HepG2 (cell line): ENCODE results near the gene SPINDOC. TPM values are rescaled to one million over a fixed set of nuclear protein-coding genes. Genes with fewer than 3 reads are reported as not detected.
A peak's percentile ranks its signal among the peaks of the same experiment; 100 is the strongest.

Source experiments
- ATAC-seq: fragments of 200-7000 bp; cut with Tn5 transposase; 3 replicates; pipeline ENCODE4 v1.9.1; 2020; ENCODE audit warnings: mild to moderate bottlenecking, moderate library complexity
- BruUV-seq: library from RNA; stranded (reverse); fragments of 400-500 nt; replicated peaks from 2 replicates; lab custom pipeline; 2021; lab: Mats Ljungman, UMichigan
- CTCF ChIA-PET: fragments of 300-600 bp; formaldehyde crosslinking; extraction: SDS; loops from one replicate; lab custom pipeline; 2021; ENCODE audit warnings: low total read pairs, inconsistent platforms, low intra/inter-chr PET ratio; lab: Yijun Ruan, JAX
- POLR2A ChIA-PET: fragments of 350-600 bp; sonication (Branson Sonifier 250); formaldehyde crosslinking; loops from one replicate; lab custom pipeline; 2020; ENCODE audit warnings: antibody characterized with exemption, inconsistent platforms; lab: Yijun Ruan, JAX
- DNase-seq: peaks from one replicate; pipeline ENCODE4 v3.0.0-alpha.2; 2015; ENCODE audit warnings: low spot score
- FAIRE-seq: peaks from 3 replicates; lab custom pipeline; 2011; peaks lifted over from hg19 to GRCh38; lab: Jason Lieb, UNC
- H2AFZ ChIP-seq: one replicate; pipeline ENCODE4 v1.6.1; 2011; ENCODE audit warnings: low read length, inconsistent platforms
- H3K27ac ChIP-seq: fragments of 300-600 bp; 3 replicates; pipeline ENCODE4 v1.8.0; 2011; ENCODE audit warnings: mixed run types, mild to moderate bottlenecking, mixed read lengths, low read length, inconsistent platforms; ENCODE audit not compliant: insufficient read depth; ENCODE audit errors: extremely low read length
- H3K27me3 ChIP-seq, 2 experiments: fragments of 200-600 bp in 1 of 2; 2 replicates in 1 of 2; 3 replicates in 1 of 2; pipeline versions ENCODE4 v1.6.0 to v1.8.0; 2011; ENCODE audit warnings: low read length in 2 of 2, mild to moderate bottlenecking in 2 of 2, moderate library complexity in 2 of 2, inconsistent platforms in 1 of 2; ENCODE audit not compliant: insufficient read depth in 2 of 2, control insufficient read depth in 1 of 2
- H3K36me3 ChIP-seq, 2 experiments: fragments of 200-600 bp in 1 of 2; replicated peaks in 1 of 2; 2 replicates in 1 of 2; 3 replicates in 1 of 2; pipeline versions ENCODE4 v1.5.1 to v1.8.0; 2011; ENCODE audit warnings: low read length in 2 of 2, inconsistent platforms in 1 of 2; ENCODE audit not compliant: insufficient read depth in 2 of 2, control insufficient read depth in 1 of 2
- H3K4me1 ChIP-seq: 2 replicates; pipeline ENCODE4 v1.5.1; 2012; ENCODE audit warnings: low read length, inconsistent platforms; ENCODE audit not compliant: insufficient read depth
- H3K4me2 ChIP-seq: 2 replicates; pipeline ENCODE4 v1.6.0; 2011; ENCODE audit warnings: low read depth, low read length, inconsistent platforms
- H3K4me3 ChIP-seq, 3 experiments: fragments of 200-600 bp in 1 of 3; sonication (generic), shearing (Covaris generic) in 1 of 3; replicated peaks in 1 of 3; 2 replicates each; pipeline ENCODE4 v1.5.1; 2011 to 2016; ENCODE audit warnings: low read length in 3 of 3, inconsistent platforms in 2 of 3, low read depth in 2 of 3, mild to moderate bottlenecking in 2 of 3, control low read depth in 1 of 3, mixed read lengths in 1 of 3; ENCODE audit not compliant: insufficient read depth in 1 of 3
- H3K79me2 ChIP-seq: one replicate; pipeline ENCODE4 v1.6.1; 2011; ENCODE audit warnings: low read length, inconsistent platforms; ENCODE audit not compliant: insufficient read depth
- H3K9ac ChIP-seq: 2 replicates; pipeline ENCODE4 v1.6.0; 2011; ENCODE audit warnings: mild to moderate bottlenecking, low read depth, low read length, inconsistent platforms; ENCODE audit not compliant: insufficient read depth
- H3K9me3 ChIP-seq: 2 replicates; pipeline ENCODE4 v1.5.1; 2012; ENCODE audit warnings: mild to moderate bottlenecking, low read length
- H4K20me1 ChIP-seq: 2 replicates; pipeline ENCODE4 v1.6.0; 2011; ENCODE audit warnings: inconsistent platforms, mild to moderate bottlenecking, low read length, moderate library complexity; ENCODE audit not compliant: insufficient read depth
- LCORL ChIP-seq, 2 experiments: fragments of 450-650 bp in 1 of 2; sonication (generic) in 1 of 2; formaldehyde crosslinking in 1 of 2; IDR thresholded peaks; 2 replicates each; pipeline versions ENCODE4 v1.5.0 to v1.6.1; 2017 to 2020; ENCODE audit warnings: antibody characterized with exemption in 1 of 2, missing genetic modification reagents in 1 of 2
- NCOA2 ChIP-seq: sonication (generic); formaldehyde crosslinking; IDR thresholded peaks from 2 replicates; pipeline ENCODE4 v1.8.0; 2022; ENCODE audit warnings: inconsistent platforms
- TRIM24 ChIP-seq: sonication (generic); formaldehyde crosslinking; IDR thresholded peaks from 2 replicates; pipeline ENCODE4 v1.8.0; 2022; ENCODE audit warnings: mild to moderate bottlenecking, missing genetic modification reagents
- ZNF121 ChIP-seq: sonication (generic); formaldehyde crosslinking; IDR thresholded peaks from 2 replicates; pipeline ENCODE4 v1.5.0; 2020; ENCODE audit warnings: mild to moderate bottlenecking, missing genetic modification reagents
- ZNF225 ChIP-seq: sonication (generic); formaldehyde crosslinking; IDR thresholded peaks from 2 replicates; pipeline ENCODE4 v1.4.0; 2020; ENCODE audit warnings: mild to moderate bottlenecking, missing genetic modification reagents
- ZNF343 ChIP-seq: sonication (generic); formaldehyde crosslinking; IDR thresholded peaks from 2 replicates; pipeline ENCODE4 v1.4.0; 2020; ENCODE audit warnings: mild to moderate bottlenecking, missing genetic modification reagents
- ZNF691 ChIP-seq: sonication (generic); formaldehyde crosslinking; IDR thresholded peaks from 2 replicates; pipeline ENCODE4 v1.4.0; 2020; ENCODE audit warnings: missing genetic modification reagents, low read depth, mild to moderate bottlenecking, borderline replicate concordance
- WGBS: methylation state at CpG from one replicate; pipeline ENCODE4 v1.1.6; 2017; ENCODE audit warnings: low lambda C conversion rate; 5-methylcytosine and 5-hydroxymethylcytosine counted together
- in situ Hi-C: cut with HindIII; loops from 2 replicates; pipeline ENCODE4 v1.10.0; 2017; ENCODE audit warnings: low pct_unique_long_range_greater_than_20kb; ENCODE audit not compliant: extremely low pct_ligation_motif_present
- intact Hi-C: fragments of 100-400 bp; cut with micrococcal nuclease; formaldehyde crosslinking; loops from one replicate; pipeline ENCODE4 v1.10.0; 2022; ENCODE audit not compliant: unreplicated experiment
- polyA plus RNA-seq, 8 experiments: library from polyadenylated mRNA; depleted of rRNA in 3 of 8; stranded (reverse) in 7 of 8; unstranded in 1 of 8; fragments of >200 nt; fragmentation: Illumina TruSeq in 4 of 8; extraction: Trizol in 4 of 8; gene quantifications; 2 replicates each; pipeline versions ENCODE4 v1.2.1 to v1.2.3, GENCODE V29; 2011 to 2016; ENCODE audit warnings: low read depth in 4 of 8, missing spikeins in 1 of 8, mixed read lengths in 1 of 8; ENCODE audit not compliant: insufficient read depth in 1 of 8
- total RNA-seq, 5 experiments: library from RNA; depleted of rRNA; stranded (reverse); fragments of >200 nt; fragmentation: Illumina TruSeq; extraction: Trizol; gene quantifications; 2 replicates each; pipeline ENCODE4 v1.2.3, GENCODE V29; 2016; ENCODE audit warnings: low read depth in 1 of 5

Gene SPINDOC
- total and polyA plus RNA-seq, 2 of the 13 experiments (the other 11 are each of a cell fraction or from before 2014, with no cell fraction given) = 21.4 to 29.9 TPM

- TF ChIP-seq LCORL (IDR thresholded peaks at IDR 0.05) (no peak), LCORL (CRISPR knock-in tag; IDR thresholded peaks at IDR 0.05) (no peak), ZNF225 (CRISPR knock-in tag) (no peak), ZNF691 (no peak), NCOA2 (CRISPR knock-in tag) (no peak), ZNF343 (CRISPR knock-in tag) (no peak)
Measured at GRCh38 chr11:63816166-63816565, 2.9 kb downstream of the SPINDOC start (continued).

DNA sequence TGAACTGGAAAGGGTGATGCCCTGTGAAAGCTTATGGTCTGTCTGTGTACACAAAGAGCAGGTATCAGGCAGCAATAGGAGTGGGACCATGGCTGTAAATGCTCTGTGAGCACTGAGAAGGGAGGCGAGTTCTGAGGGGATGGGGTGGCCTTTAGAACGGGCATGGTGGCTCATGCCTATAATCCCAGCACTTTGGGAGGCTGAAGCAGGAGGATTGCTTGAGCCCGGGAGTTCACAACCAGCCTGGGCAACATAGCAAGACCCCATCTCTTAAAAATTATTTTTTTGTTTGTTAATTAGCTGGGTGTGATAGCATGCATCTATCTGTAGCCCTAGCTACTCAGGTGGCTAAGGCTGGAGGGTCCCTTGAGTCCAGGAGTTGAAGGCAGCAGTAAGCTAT, 3.5 kb downstream of the SPINDOC start:
- WGBS = 71% methylated on average over 3 of the region's 3 CpGs
- H3K79me2 ChIP-seq = peaks cover 33% of the 10 kb centered on the region
- H3K36me3 ChIP-seq = peaks cover 22 to 49% of the 10 kb centered on the region in 2 experiments; a peak in 4 of 5 replicates
- in situ Hi-C loops (no loop called here), intact Hi-C loops (no loop called here)
- no peak for DNase-seq
- H4K20me1 ChIP-seq = peaks cover 12% of the 10 kb centered on the region
- no peak overlapping the region for H2AFZ ChIP-seq
- no peaks in the 10 kb centered on the region for H3K9me3 ChIP-seq
- CTCF ChIA-PET = no interaction called here
- no peak for TF ChIP-seq TRIM24
- TF ChIP-seq ZNF121 (CRISPR knock-in tag) = 0 out of 2 replicates have a peak, but pooled peaks have one; percentile 47
- TF ChIP-seq, all 625 proteins: peak for 1
- Histone ChIP-seq H3K9ac (no peak overlapping the region), H3K4me3 (no peak overlapping the region), H3K27me3 (no peaks in the 10 kb centered on the region), H3K27ac (no peak overlapping the region), H3K4me2 (no peak overlapping the region), H3K4me1 (peaks cover 34% of the 10 kb centered on the region)
- no TSS peak for BruUV-seq
- ATAC-seq (no peak), FAIRE-seq (no peak)
- POLR2A ChIA-PET = no interaction called here
